Upper lobe of left lung (tissue), 6 donors: Measurements from ENCODE around the gene REM2. TPM values are rescaled to one million over a fixed set of nuclear protein-coding genes. Genes with fewer than 3 reads are reported as not detected.
"Not testable (repeated sequence)": the region's sequence is repeated elsewhere in the genome, so short reads cannot be mapped to it uniquely, and the experiment has no call there.

Source experiments
- ATAC-seq, 2 donors: fragments of 200-7000 bp; cut with Tn5 transposase; one replicate each; pipeline ENCODE4 v1.9.1; 2022; ENCODE audit warnings: mild to moderate bottlenecking in 2 of 2, moderate library complexity in 2 of 2; ENCODE audit not compliant: low FRiP score in 2 of 2
- DNase-seq, 2 donors: peaks; one replicate each; pipeline ENCODE4 v3.0.0-alpha.2; 2019 to 2020
- H3K27ac ChIP-seq, 4 donors: fragments of 200-600 bp; sonication (generic); one replicate each; pipeline ENCODE4 v1.5.1; 2016 to 2019
- H3K27me3 ChIP-seq, 4 donors: fragments of 200-600 bp; sonication (generic); one replicate each; pipeline ENCODE4 v1.5.1; 2017 to 2019
- H3K36me3 ChIP-seq, 4 donors: fragments of 200-600 bp; sonication (generic); one replicate each; pipeline ENCODE4 v1.5.1; 2016 to 2019
- H3K4me1 ChIP-seq, 4 donors: fragments of 200-600 bp; sonication (generic); one replicate each; pipeline ENCODE4 v1.5.1; 2018 to 2019
- H3K4me3 ChIP-seq, 4 donors: fragments of 200-600 bp; sonication (generic); one replicate each; pipeline ENCODE4 v1.5.1; 2017 to 2019; ENCODE audit warnings: mild to moderate bottlenecking in 2 of 4, moderate library complexity in 1 of 4
- H3K9me3 ChIP-seq, 4 donors: fragments of 200-600 bp; sonication (generic); one replicate each; pipeline ENCODE4 v1.5.1; 2018 to 2019
- CTCF ChIP-seq, 6 experiments: fragments of 450-650 bp in 4 of 6; fragments of 200-600 bp in 2 of 6; sonication (generic) in 2 of 6; IDR thresholded peaks; one replicate each; pipeline ENCODE4 v1.5.1; 2016 to 2019; ENCODE audit warnings: antibody characterized with exemption in 6 of 6
- EP300 ChIP-seq, 4 donors: sonication (generic); formaldehyde crosslinking; IDR thresholded peaks; one replicate each; pipeline ENCODE4 v1.5.1; 2017; ENCODE audit warnings: antibody characterized with exemption in 4 of 4, control low read depth in 2 of 4
- POLR2A ChIP-seq, 4 donors: fragments of 450-650 bp; IDR thresholded peaks; one replicate each; pipeline ENCODE4 v1.5.1; 2016 to 2017; ENCODE audit warnings: antibody characterized with exemption in 4 of 4, mild to moderate bottlenecking in 2 of 4
- POLR2AphosphoS5 ChIP-seq, 2 donors: sonication (generic); formaldehyde crosslinking; IDR thresholded peaks; one replicate each; pipeline ENCODE4 v1.5.1; 2017; ENCODE audit warnings: antibody characterized with exemption in 2 of 2
- WGBS, 2 donors: methylation state at CpG; one replicate each; pipeline ENCODE4 v1.1.5; 2017 to 2018; 5-methylcytosine and 5-hydroxymethylcytosine counted together
- total RNA-seq, 6 donors: library from RNA; depleted of rRNA in 4 of 6; stranded (reverse); fragments of >200 nt in 4 of 6; gene quantifications; one replicate each; pipeline versions ENCODE4 v1.1.0 to v1.2.1, GENCODE V29; 2016 to 2021
- donor health status: DM: no; HTN: no; CAD: no; lungs with moderate emphysema.
- donor health status: DM: no; HTN: yes; CAD: no; lungs with severe emphysema.

REM2 gene
- total RNA-seq, 6 donors from 2014 or later = 1.0 to 6.3 (median 1.2) TPM

- peak overlapping the region; percentile 72 to 82 (median 76) for H3K27ac ChIP-seq
- ATAC-seq = peak in 1 of 2 donors; percentile 36
- H3K4me3 ChIP-seq = no peak overlapping the region
- peaks cover 17 to 29% (median 20%) of the 10 kb centered on the region in 4 donors for H3K36me3 ChIP-seq
- TF ChIP-seq CTCF (IDR thresholded peaks at IDR 0.05) (no peak), POLR2A (IDR thresholded peaks at IDR 0.05) (no peak), EP300 (IDR thresholded peaks at IDR 0.05) (no peak), POLR2AphosphoS5 (IDR thresholded peaks at IDR 0.05) (peak in 1 of 2 donors; percentile 20)
- peaks cover 25 to 54% (median 45%) of the 10 kb centered on the region in 4 donors for H3K4me1 ChIP-seq
- H3K9me3 ChIP-seq = no peaks in the 10 kb centered on the region
- peak in 1 of 2 donors; percentile 89 for DNase-seq
- H3K27me3 ChIP-seq = no peaks in the 10 kb centered on the region
- 57 to 82% methylated on average over 16 to 19 of the region's 19 CpGs for WGBS, 2 donors
These were observed 33.7 kb upstream of the REM2 start for GRCh38 chr14:22849212-22849819.

- Histone ChIP-seq H3K4me1 (peaks cover 25 to 47% (median 42%) of the 10 kb centered on the region in 4 donors), H3K27me3 (no peaks in the 10 kb centered on the region), H3K4me3 (no peak overlapping the region), H3K9me3 (no peaks in the 10 kb centered on the region), H3K36me3 (peaks cover 0 to 11% (median 2%) of the 10 kb centered on the region in 4 donors), H3K27ac (peak overlapping the region; percentile 72 to 77 (median 74))
- no peak for TF ChIP-seq CTCF (IDR thresholded peaks at IDR 0.05)
- TF ChIP-seq POLR2A (IDR thresholded peaks at IDR 0.05) = peak in 1 of 4 donors; percentile 29
- peak in 1 of 2 donors; percentile 11 for TF ChIP-seq POLR2AphosphoS5 (IDR thresholded peaks at IDR 0.05)
- DNase-seq = peak; percentile 46 to 82
- 48 to 58% methylated on average over 6 to 9 of the region's 9 CpGs for WGBS, 2 donors
- peak; percentile 29 to 63 for ATAC-seq
These were observed 31.9 kb upstream of the REM2 start for GRCh38 chr14:22850944-22851764.

- not testable (repeated sequence) for H3K36me3 ChIP-seq, ATAC-seq, DNase-seq, H3K4me3 ChIP-seq, H3K27me3 ChIP-seq, H3K9me3 ChIP-seq
- Histone ChIP-seq H3K4me1 (peaks cover 21 to 36% (median 34%) of the 10 kb centered on the region in 4 donors), H3K27ac (peak overlapping the region in 1 of 4 donors; percentile 74)
- 80 to 86% methylated on average over 12 of the region's 12 CpGs for WGBS, 2 donors
These were observed 30.8 kb upstream of the REM2 start for GRCh38 chr14:22852178-22852577.

GRCh38 chr14:22852599-22852939 lies 30.5 kb upstream of the REM2 start:
- H3K27me3 ChIP-seq = no peaks in the 10 kb centered on the region
- DNase-seq (no peak), ATAC-seq (no peak)
- no peaks in the 10 kb centered on the region for H3K36me3 ChIP-seq
- 64 to 75% methylated on average over 2 of the region's 2 CpGs for WGBS, 2 donors
- H3K4me3 ChIP-seq = no peak overlapping the region
- peaks cover 18 to 33% (median 30%) of the 10 kb centered on the region in 4 donors for H3K4me1 ChIP-seq
- no peaks in the 10 kb centered on the region for H3K9me3 ChIP-seq
- peak overlapping the region in 3 of 4 donors; percentile 26 to 69 (median 60) for H3K27ac ChIP-seq
- no peak for TF ChIP-seq EP300 (IDR thresholded peaks at IDR 0.05)
- TF ChIP-seq POLR2A (IDR thresholded peaks at IDR 0.05) = no peak
- TF ChIP-seq CTCF (IDR thresholded peaks at IDR 0.05) = no peak
- TF ChIP-seq POLR2AphosphoS5 (IDR thresholded peaks at IDR 0.05) = no peak

- TF ChIP-seq CTCF (IDR thresholded peaks at IDR 0.05) (peak; percentile 91 to 99 (median 97)), POLR2AphosphoS5 (IDR thresholded peaks at IDR 0.05) (no peak), POLR2A (IDR thresholded peaks at IDR 0.05) (peak in 1 of 4 donors; percentile 10), EP300 (IDR thresholded peaks at IDR 0.05) (no peak)
- H3K4me1 ChIP-seq = peaks cover 12 to 28% (median 24%) of the 10 kb centered on the region in 4 donors
- ATAC-seq = peak; percentile 89 to 93
- 1 to 4% methylated on average over 5 to 20 of the region's 20 CpGs for whole genome bisulfite sequencing, 2 donors
- H3K4me3 ChIP-seq = peak overlapping the region; percentile 14 to 46 (median 34)
- DNase-seq = peak; percentile 87 to 91
- no peaks in the 10 kb centered on the region for H3K36me3 ChIP-seq
- H3K27ac ChIP-seq = peak overlapping the region; percentile 26 to 83 (median 64)
- H3K27me3 ChIP-seq = no peaks in the 10 kb centered on the region
- H3K9me3 ChIP-seq = no peaks in the 10 kb centered on the region
These were observed 29.9 kb upstream of the REM2 start for GRCh38 chr14:22852940-22853767.

- WGBS, 2 donors = 95 to 98% methylated on average over 11 of the region's 11 CpGs
- not testable (repeated sequence) for H3K27me3 ChIP-seq, H3K27ac ChIP-seq, H3K36me3 ChIP-seq, H3K4me3 ChIP-seq, H3K9me3 ChIP-seq, ATAC-seq, DNase-seq
- H3K4me1 ChIP-seq = peaks cover 4 to 22% (median 17%) of the 10 kb centered on the region in 4 donors
These were observed 28.7 kb upstream of the REM2 start for GRCh38 chr14:22854296-22854695.
